HUDEP-2 (cell line): ENCODE data around the gene TAS2R39.
"Not testable (repeated sequence)": the region's sequence is repeated elsewhere in the genome, so short reads cannot be mapped to it uniquely, and the experiment has no call there.

ENCODE experiments used
- DNase-seq, 76 experiments: peaks; one replicate each; lab custom pipeline; 2025; ENCODE audit not compliant: unreplicated experiment in 76 of 76; lab: John Stamatoyannopoulos, UW

Gene TAS2R39

DNA sequence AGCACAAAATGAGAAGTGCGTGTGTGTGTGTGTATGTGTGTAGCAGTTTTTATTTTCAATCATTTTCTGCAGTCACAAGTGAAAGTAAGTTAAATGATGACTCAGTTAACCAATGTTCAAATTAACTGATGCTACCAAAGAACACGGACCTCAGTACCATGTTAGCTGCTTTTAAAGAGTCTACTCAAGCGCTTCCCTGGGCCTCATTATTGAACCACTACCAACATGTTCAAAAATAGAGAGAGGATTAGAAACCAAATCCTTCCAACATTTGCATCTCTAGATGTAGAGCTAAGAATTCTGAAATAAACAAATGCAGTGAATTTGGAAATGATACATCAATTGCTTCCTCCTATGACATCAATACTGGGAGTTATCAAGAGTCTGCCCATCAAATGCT lies at the start of gene TAS2R39:
TAS2R39 (plus strand) TSS at position 396 of the 400 bp plus-strand sequence; CDS start at position 396, 0 bp downstream.
- DNase-seq, result no peak

DNA sequence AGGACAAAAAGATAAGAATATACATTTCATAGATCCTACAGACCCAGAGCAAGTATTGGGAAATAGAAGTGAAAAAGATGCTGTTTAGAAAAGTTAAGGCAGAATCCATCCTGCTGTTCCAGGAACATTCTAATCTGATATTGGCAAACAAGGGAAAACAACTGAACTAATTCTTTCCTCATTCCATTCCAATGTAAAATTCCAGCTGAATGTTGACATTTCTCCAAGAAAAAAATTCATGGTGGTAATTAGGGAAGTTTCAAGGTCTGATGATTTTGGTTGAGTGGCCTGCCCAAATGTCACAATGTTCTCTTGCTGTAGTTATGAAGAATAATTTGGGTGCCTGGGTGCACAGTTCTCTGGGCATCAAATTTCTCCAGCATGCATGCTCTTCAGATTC lies 36.1 kb upstream of the TAS2R39 start:
- DNase-seq, result no peak

DNA sequence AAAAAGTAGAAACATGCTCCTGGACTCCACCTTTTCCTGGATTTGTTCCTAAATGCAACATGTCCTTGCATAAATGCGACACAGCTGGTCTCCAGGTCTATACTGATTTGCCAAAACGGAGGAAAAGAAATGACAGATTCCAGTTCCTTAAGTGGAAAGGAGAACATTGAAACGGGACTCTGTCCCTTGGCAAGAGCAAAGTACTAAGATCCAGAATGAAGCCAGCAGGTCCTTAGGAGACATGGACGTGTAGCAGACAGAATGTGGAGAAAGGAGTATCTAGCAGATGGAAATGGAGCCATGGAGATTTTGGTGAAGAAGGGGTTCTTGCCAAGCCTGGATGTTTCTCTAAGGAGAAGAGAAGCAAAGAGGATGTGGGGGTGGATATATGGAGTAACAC lies 35.2 kb upstream of the TAS2R39 start:
- DNase-seq, result no peak

DNA sequence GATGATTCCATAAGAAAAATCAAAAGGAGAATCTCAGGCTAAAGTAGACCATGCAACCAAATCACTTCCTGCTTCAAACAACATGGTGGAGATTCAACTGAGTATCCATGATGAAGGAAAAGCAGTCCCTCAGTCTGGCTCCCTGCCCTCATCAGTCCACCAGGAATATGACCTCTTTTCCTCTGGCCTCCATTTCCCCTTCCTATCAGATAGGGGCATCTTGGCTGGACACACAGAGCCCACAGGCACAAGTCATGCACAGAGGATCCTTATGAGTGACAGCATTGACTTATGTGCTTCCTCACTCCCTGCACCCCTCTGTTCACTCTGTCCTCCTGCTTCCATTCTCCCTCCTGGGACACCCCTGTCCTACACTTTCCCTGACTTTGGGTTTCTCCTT lies 34.6 kb upstream of the TAS2R39 start:
- DNase-seq, result no peak

DNA sequence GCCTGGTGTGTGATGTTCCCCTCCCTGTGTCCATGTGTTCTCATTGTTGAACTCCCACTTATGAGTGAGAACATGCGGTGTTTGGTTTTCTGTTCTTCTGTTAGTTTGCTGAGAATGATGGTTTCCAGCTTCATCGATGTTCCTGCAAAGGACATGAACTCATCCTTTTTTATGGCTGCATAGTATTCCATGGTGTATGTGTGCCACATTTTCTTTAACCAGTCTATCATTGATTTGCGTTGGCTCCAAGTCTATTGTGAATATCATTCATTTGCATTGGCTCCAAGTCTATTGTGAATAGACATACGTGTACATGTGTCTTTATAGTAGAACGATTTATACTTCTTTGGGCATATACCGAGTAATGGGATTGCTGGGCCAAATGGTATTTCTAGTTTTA lies 32.5 kb upstream of the TAS2R39 start:
- DNase-seq, result not testable (repeated sequence)

DNA sequence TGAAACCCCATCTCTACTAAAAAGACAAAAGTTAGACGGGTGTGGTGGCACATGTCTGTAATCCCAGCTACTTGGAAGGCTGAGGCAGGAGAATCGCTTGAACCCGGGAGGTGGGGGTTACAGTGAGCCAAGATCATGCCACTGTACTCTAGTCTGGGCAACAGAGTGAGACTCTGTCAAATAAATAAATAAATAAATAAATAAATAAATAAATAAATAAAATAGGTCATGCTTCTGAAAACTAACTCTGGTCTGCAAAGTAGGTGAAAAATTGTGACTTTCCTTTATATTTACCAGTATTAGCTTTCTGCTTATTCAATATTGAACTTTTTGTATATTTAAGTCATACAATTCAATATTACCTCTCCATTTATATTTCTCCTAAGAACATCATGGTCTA lies 24.6 kb upstream of the TAS2R39 start:
- DNase-seq, result not testable (repeated sequence)

DNA sequence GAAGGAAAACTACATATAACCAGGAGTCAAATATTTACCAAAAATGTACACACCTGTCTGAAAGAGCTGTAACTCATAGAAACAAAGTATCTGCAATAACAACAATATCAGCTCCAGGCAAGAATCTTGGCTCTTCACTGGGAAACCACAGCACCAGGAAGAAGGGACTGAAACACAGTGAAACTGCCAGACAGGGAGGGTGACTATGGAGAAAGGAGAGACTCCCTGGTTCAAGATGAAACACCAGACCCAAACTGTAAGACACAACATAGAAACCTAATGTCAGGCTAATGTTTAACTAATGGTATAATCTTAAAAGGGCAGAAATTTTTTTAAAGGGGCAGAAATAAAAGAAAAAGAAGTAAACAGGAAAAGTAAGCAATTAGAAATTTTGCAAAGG lies 11.5 kb upstream of the TAS2R39 start:
- no peak for DNase-seq

DNA sequence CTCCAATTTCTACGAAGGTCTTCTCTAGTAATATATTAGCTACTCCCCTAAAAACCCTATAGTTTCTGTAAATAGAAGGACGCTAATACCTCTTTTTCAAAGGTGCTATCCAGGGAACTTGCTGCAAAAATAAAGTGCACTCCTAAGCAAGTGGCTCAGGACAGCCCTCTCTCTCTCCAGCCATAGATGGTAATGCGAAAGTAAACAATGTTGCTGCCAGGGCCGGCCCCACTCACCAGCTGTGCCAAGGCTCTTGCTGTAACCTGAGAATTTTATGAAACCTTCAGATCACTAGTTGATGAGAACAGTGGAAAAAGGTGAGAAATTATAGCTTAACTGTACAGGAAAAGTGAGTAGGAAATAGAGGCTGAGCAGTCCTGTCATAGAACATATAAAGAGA lies 10.9 kb upstream of the TAS2R39 start:
- DNase-seq, result no peak

DNA sequence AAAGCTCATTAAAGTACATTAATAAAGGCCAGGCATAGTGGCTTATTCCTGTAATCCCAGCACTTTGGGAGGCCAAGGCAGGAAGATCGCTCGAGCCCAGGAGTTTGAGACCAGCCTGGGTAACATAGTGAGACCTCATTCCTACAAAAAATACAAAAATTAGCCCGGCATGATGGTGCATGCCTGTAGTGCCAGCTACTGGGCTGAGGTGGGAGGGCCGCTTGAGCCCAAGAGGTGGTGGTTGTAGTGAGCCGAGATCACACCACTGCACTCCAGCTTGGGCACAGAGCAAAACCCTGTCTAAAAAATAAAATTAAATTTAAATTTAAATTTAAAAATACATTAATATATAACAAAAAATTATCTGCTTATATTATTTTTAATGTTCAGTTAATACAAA lies 7.1 kb upstream of the TAS2R39 start:
- no peak for DNase-seq

DNA sequence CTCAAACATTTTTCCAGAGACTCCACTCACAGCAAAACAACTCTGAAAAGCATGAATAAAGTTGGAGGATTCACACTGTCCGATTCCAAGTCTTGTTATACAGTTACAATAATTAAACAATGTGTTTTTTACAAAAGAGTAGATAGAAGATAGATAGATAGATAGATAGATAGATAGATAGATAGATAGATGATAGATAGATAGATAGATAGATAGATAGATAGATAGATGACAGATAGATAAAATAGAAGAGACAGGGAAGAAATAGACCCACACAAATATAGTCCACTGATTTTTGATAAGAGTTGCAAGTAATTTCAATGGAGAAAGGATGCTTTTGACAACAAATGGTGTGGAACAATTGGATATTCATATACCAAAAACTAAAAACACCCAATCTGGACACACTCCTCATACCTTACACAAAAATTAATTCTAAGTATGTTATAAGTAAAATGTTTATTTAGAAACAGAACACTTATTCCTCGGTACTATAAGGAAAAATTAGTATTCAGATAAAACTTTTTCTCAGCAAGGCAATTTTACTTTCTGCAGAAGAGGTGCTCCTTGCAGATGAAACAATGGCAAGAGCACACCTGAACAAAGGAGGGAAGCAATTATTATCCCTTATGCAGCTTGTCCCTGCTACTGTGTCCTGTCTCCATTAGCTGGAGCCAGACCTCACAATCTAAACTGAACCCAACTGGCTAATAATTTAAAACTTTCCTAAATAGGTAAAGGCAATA lies 5.7 kb upstream of the TAS2R39 start:
- DNase-seq, result no peak

DNA sequence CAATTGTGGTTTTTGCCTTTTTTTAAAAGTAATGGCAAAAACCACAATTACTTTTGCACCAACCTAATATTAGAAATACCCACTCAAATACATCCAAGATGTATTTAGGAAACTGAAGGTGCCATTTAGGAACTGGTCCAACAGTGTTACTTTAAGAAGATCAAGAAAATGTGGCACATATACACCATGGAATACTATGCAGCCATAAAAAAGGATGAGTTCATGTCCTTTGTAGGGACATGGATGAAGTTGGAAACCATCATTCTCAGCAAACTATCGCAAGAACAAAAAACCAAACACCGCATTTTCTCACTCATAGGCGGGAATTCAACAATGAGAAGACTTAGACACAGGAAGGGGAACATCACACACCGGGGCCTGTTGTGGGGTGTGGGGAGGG lies 2.4 kb upstream of the TAS2R39 start:
- not testable (repeated sequence) for DNase-seq

DNA sequence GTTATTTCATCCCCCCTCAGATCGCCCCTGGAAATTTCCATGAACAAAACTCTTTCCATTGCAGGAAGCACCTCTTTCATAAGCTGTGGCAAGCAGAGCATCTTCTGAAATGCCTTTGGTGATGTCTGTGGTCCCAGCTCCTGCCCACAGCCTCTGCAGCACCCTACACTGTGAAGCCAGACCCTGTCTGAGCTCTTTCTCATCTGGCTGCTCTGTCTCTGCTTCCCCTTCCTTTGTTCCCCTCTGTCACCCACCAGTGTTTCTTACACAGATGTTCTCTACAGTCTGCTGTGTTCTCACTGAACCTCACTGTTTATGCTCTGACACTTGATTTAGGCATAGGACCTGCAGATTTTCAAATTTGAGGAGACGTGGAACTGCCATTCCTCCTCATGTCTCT lies 1.9 kb upstream of the TAS2R39 start:
- no peak for DNase-seq

DNA sequence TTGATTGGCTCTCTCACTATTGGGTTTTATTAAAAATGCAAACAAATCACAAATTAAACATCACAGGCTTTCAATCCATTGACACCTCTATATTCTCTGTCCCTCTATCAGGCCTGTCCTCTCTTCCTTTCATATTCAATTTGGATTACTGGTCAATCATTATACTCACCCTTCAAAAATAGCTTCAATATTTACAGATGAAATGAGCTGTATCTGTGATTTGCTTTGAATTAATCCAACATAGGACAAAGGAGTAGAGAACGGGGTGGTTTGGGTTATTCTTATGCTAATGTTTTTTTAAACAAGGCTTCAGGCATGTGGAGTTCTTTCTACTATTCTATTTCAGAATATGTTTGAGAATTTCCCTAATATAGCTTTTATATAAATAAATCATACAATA lies 2.3 kb downstream of the TAS2R39 start:
- DNase-seq, result no peak

DNA sequence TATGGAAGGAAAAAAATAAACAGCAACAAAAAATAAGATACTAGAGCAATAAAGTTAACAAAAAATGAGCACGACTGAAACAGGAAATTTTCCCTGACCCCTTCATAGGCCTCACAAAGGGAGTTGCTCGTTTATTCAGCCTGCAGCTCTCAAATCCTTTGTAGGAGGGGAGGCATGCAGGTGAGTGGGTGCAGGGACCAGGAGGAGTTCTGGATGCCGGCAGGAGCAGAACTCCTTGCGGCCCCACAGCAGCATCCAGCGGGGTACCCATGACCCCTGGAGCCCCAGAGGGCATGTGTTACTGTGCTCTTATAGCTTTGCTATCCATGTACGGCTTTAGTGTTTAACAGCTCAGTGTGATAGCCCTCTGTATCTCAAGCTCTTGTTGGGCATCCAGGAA lies 5.8 kb downstream of the TAS2R39 start:
- no peak for DNase-seq

DNA sequence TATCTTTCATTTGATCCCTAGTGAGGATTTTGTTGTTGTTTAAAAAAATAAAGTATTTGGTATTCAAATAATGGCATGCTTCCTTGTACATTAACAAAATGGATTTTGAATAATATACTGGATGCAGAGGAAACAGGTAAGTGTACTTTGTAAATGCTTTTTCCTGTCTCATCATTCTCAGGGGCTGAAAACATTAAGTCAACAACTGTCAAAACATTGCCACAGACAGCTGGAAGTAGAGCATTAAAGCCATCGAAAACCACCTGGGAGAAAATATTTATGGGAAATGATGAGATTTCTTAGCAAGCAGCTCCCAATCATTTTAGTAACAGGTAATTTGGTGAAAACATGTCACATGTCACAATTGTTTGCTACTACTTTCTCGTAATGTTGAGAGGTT lies 10.7 kb downstream of the TAS2R39 start:
- DNase-seq, result no peak

DNA sequence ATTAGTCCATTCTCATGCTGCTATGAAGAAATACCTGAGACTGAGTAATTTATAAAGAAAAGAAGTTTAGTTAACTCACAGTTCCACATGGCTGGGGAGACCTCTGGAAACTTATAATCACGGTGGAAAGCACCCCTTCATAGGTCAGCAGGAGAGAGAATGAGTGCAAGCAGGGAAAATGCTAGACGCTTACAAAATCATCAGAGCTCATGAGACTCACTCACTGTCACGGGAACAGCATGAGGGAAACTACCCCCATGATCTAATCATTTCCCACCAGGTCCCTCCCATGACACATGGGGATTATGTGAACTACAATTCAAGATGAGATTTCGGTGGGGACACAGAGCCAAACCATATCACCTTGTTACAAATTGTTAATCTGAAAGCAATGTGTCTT lies 15.8 kb downstream of the TAS2R39 start:
- no peak for DNase-seq

DNA sequence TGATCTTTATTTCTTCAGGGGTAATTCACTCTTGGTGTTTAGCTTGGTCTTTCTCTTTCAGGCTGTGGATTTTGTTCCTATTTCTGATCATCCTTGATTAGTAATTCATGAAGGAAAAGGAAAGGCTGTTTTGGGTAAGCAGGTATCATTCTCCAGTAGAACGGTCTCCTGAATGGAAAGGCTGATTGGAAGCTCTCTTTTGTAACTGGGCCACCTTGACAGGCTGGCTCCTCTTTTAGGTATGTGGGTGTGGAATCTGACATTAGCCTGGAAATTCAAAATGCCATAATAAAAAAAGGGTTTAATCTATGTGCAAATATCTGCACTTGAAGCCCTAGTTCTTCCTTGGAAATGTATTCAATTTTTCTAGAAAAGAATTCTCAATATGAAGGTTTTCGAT lies 18.9 kb downstream of the TAS2R39 start:
- DNase-seq, result no peak

DNA sequence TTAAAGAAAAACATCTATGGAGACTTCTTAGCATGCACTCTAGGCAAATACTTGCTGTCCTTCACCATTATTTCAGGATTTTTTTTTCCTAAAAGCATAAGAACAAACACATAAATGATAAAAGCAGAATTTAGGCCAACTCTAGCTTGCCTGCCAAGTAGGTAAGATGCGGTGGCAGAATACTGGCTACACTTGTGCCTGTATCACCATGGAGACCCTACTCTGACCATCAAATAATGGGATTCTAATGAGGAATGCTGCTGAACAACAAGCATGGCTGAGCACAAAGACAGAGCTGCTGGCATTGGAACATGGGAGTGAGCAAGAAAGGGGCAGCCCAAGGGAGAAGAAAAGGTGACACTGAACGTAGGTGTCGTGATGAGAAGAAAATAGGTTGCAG lies 20.2 kb downstream of the TAS2R39 start:
- no peak for DNase-seq

DNA sequence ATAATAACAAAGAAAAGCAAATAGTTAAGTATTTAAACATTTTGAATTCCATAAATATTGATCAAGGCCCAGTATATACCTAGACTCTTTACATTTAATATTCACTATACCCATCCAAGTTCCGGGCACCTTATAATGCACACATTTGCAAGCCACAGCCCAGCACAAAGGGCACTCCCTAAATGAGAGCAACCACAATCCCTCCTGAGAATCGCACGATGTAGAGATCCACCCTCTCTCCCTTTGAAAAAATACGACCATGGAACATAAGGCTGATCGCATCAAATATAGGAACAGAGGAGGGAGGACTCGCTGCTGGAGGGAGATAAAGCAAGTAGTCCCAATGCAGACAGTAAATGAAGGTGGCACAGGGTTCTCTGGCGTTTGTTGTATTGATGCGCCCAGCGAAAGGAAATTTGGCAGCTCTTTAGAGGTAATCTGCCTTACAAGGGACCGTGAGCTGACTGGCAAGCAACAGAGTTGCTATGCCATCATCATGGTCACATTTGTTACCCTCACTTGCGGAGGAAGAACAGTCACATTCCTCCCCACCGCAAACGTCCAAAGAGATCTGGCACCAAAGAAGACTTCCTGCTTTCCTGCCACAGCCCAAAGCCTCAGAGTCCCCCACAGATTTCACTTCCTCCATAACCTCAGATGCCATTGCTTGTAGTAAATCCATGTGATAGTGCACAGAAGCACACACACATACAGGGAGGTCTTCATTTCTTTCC lies 22.5 kb downstream of the TAS2R39 start:
- no peak for DNase-seq

DNA sequence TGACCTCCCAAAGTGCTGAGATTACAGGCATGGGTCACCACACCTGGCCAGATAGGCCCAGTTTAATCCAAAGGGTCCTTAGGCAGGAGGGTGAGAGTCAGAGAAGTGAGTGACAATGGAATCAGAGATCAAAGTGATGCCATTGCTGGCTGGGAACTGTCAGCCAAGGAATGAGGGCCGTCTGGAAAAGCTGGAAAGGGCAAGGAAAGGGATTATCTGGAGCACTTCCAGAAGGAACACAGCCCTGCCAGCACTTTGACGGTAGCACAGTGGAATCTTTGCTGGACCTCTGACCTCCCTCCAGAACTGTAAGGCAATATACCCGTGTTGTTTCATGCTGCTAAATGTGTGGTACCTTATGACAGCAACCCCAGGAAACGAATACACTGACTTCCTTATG lies 27.3 kb downstream of the TAS2R39 start:
- DNase-seq, result no peak

DNA sequence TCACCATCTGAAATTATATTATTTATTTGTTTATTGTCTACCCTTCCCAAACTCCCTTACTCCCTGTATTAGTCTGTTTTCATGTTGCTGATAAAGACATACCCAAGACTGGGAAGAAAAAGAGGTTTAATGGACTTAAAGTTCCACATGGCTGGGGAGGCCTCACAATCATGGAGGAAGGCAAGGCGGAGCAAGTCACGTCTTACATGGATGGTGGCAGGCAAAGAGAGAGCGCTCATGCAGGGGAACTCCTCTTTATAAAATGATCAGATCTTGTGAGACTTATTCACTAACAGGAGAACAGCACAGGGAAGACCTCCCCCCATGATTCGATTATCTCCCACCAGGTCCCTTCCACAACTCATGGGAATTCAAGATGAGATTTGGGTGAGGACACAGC lies 30.3 kb downstream of the TAS2R39 start:
- DNase-seq, result not testable (repeated sequence)
